Lower leg skin (tissue), 4 donors: ENCODE results near the gene CASP7. TPM values are rescaled to one million over a fixed set of nuclear protein-coding genes. Genes with fewer than 3 reads are reported as not detected.

Experiments used
- DNase-seq, 2 donors: peaks; one replicate each; pipeline ENCODE4 v3.0.0-alpha.2; 2019; ENCODE audit warnings: low spot score in 2 of 2
- H3K4me3 ChIP-seq: fragments of 200-600 bp; sonication (generic); 2 replicates; pipeline ENCODE4 v1.5.1; 2017; ENCODE audit warnings: mild to moderate bottlenecking, low read depth; ENCODE audit not compliant: poor library complexity, severe bottlenecking
- CTCF ChIP-seq, 3 donors: fragments of 450-650 bp; IDR thresholded peaks; one replicate each; pipeline ENCODE4 v1.5.1; 2016; ENCODE audit warnings: antibody characterized with exemption in 3 of 3, mild to moderate bottlenecking in 3 of 3, moderate library complexity in 2 of 3
- POLR2A ChIP-seq, 2 donors: fragments of 450-650 bp; IDR thresholded peaks; one replicate each; pipeline ENCODE4 v1.6.1; 2016 to 2017; ENCODE audit warnings: antibody characterized with exemption in 2 of 2, mild to moderate bottlenecking in 1 of 2, moderate library complexity in 1 of 2
- WGBS, 2 donors: methylation state at CpG; one replicate each; pipeline ENCODE4 v1.1.5; 2018; 5-methylcytosine and 5-hydroxymethylcytosine counted together
- intact Hi-C: fragments of 100-400 bp; cut with DNase I; formaldehyde crosslinking; loops from one replicate; pipeline ENCODE4 v1.15.0; 2023; ENCODE audit warnings: low total_unique reads
- total RNA-seq, 4 donors: library from RNA; depleted of rRNA; stranded (reverse); fragments of >200 nt; gene quantifications; one replicate each; pipeline ENCODE4 v1.1.0, GENCODE V29; 2016

CASP7 gene
- total RNA-seq, 4 donors from 2014 or later = 18.3 to 30.8 (median 23.5) TPM

GRCh38 chr10:113643183-113643582 is 36.5 kb upstream of the CASP7 start:
- DNase-seq = no peak
- TF ChIP-seq CTCF (IDR thresholded peaks at IDR 0.05) (no peak), POLR2A (IDR thresholded peaks at IDR 0.05) (no peak)
- 51 to 55% methylated on average over 4 of the region's 4 CpGs for WGBS, 2 donors
- H3K4me3 ChIP-seq = no peak overlapping the region
- intact Hi-C loops = no loop called here

- intact Hi-C loops = no loop called here
- no peak overlapping the region for H3K4me3 ChIP-seq
- DNase-seq = no peak
- TF ChIP-seq CTCF (IDR thresholded peaks at IDR 0.05) = no peak
- no peak for TF ChIP-seq POLR2A (IDR thresholded peaks at IDR 0.05)
- 20 to 23% methylated on average over 7 of the region's 7 CpGs for WGBS, 2 donors
These were observed 35.3 kb upstream of the CASP7 start for GRCh38 chr10:113644185-113645120.

GRCh38 chr10:113646336-113647201 is 33.1 kb upstream of the CASP7 start:
- intact Hi-C loops = no loop called here
- WGBS, 2 donors = 42 to 47% methylated on average over 10 of the region's 10 CpGs
- no peak for TF ChIP-seq POLR2A (IDR thresholded peaks at IDR 0.05)
- no peak for TF ChIP-seq CTCF (IDR thresholded peaks at IDR 0.05)
- DNase-seq = peak in 1 of 2 donors; percentile 32
- H3K4me3 ChIP-seq = no peak overlapping the region

GRCh38 chr10:113647812-113648211 is 31.9 kb upstream of the CASP7 start:
- intact Hi-C loops = no loop called here
- DNase-seq = no peak
- no peak overlapping the region for H3K4me3 ChIP-seq
- 73 to 82% methylated on average over 3 of the region's 3 CpGs for WGBS, 2 donors
- TF ChIP-seq POLR2A (IDR thresholded peaks at IDR 0.05) (no peak), CTCF (IDR thresholded peaks at IDR 0.05) (no peak)

GRCh38 chr10:113648478-113648877 is 31.2 kb upstream of the CASP7 start:
- intact Hi-C loops = no loop called here
- TF ChIP-seq CTCF (IDR thresholded peaks at IDR 0.05) (no peak), POLR2A (IDR thresholded peaks at IDR 0.05) (no peak)
- WGBS, 2 donors = 51 to 53% methylated on average over 3 of the region's 3 CpGs
- no peak for DNase-seq
- H3K4me3 ChIP-seq = no peak overlapping the region
